Anterior cingulate cortex (tissue), 58 donors: ENCODE data around the gene CDAN1.
"Not testable (repeated sequence)": the region's sequence is repeated elsewhere in the genome, so short reads cannot be mapped to it uniquely, and the experiment has no call there.

Experiments
- DNase-seq, 58 donors: peaks; one replicate each; lab custom pipeline; 2025; lab: John Stamatoyannopoulos, UW

Gene CDAN1

DNA sequence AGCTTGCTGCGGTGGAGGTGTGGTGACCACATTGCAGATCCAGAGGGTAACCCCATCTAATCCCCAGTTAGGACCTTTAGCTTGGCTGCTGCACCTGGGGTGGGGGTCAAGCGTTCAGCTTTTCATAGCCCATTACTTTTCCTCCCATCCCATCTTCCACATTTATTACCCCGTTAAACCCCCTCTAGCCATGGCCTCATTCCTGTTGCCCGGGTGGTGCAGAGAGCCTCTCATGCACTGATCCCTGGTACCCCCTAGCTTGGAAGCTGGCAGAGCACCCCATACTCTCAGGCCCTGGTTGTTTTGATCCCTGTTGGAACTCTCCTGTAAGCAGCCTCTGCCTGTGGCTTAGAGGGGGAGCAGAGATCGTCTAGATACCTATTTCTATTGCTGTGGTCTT lies 20.8 kb downstream of the CDAN1 start:
- DNase-seq: no peak

DNA sequence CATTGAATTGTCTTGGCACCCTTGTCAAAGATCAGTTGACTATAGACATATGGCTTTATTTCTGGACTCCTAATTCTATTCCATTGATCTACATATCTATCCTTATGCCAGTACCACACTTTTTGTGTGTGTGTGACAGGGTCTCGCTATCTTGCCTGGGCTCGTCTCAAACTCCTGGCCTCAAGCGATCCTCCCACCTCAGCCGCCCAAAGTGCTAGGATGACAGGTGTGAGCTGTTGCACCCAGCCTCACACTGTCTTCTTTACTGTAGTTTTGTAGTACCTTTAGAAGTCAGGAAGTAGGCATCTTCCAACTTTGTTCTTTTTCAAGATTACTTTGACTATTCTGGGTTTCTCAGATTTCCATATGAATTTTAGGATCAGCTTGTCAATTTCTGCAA lies 24.3 kb downstream of the CDAN1 start:
- DNase-seq: no peak

DNA sequence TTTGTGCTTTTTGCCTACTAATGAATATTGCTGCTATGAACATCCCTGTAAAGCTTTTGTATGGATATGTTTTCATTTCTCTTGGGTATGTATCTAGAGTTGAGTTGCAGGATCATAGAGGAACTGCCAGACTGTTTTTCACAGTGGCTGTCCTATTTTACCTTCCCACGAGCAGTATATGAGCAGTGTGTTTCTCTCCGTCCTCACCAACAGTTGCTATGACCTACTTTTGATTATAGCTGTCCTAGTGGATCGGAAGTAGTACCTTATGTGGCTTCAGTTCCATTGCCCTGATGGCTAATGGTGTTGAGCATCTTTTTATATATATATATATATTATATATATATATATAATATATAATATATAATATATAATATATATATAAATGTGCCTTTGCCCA lies 25.2 kb downstream of the CDAN1 start:
- DNase-seq: no peak

DNA sequence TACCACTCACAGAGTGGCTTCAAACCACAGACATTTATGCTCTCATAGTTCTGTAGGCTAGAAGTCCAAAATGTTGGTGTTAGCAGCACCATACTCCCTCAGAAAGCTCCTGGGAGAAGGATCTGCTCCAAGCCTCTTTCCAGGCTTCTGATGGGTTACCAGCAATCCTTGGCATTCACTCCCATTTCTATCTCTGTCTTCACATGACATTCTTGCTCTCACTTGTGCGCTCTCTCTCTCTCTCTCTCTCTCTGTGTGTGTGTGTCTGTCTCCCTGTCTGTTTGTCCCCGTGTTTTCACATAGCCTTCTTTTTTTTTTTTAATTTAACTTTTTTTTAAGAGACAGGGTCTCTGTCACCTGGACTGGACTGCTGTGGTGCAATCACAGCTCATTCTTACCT lies 26.3 kb downstream of the CDAN1 start:
- no peak for DNase-seq

DNA sequence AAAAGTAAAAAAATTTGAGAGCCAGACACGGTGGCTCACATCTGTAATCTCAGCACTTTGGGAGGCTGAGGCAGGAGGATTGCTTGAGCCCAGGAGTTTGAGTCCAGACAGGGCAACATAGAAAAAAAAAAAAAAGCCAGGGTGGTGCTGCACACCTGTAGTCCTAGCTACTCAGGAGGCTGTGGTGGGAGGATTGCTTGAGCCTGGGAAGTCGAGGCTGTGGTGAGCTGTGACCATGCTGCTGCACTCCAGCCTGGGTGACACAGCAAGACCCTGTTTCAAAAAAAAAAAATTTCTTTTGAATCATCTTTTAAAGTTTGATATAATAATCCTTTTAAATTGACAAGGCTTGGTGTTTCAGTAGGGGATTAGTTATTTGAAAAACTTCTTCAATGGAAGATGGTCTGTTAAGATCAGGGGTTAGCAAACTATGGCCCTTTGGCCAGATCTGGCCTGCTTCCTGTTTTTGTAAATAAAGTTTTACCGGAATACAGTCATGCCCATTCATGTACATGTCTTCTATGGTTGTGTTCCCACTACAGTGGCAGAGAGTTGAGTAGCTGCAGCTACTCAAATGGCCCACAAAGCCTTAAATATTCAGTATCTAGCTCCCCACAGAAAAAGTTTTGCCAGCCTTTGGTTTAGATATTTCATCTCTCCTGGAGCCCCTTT lies 28.9 kb downstream of the CDAN1 start:
- no peak for DNase-seq

DNA sequence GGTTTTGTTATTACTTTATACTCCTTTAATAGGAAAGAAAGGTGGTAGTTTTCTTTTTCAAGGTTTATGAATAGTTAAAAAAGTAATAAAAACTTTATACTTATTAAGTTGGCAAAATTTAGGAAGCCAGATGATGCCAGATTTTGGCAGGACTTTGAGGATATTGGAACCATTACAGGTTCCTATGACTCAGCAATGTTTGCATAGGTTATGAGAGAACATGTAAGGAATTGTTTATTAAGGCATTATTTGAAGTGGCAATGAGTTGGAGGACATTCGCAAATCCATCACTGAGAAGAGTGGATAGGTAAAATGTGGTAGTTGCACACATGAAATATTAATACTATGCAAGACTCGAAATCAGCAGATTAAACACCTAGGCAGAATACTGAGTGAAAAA lies 29.9 kb downstream of the CDAN1 start:
- DNase-seq: no peak

DNA sequence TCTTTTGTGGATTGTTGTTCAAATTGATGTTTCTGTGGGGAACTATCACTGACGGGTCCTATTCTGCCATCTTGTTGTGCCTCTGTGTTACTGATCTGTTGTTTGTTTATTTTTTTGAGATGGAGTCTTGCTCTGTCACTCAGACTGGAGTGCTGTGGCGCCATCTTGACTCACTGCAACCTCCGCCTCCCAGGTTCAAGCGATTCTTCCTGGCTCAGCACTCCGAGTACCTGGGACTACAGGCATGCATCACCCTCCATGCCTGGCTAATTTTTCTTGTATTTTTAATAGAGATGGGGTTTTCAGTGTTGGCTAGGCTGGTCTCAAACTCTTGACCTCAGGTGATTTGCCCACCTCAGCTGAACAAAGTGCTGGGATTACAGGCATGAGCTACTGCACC lies 31.6 kb downstream of the CDAN1 start:
- DNase-seq: no peak

DNA sequence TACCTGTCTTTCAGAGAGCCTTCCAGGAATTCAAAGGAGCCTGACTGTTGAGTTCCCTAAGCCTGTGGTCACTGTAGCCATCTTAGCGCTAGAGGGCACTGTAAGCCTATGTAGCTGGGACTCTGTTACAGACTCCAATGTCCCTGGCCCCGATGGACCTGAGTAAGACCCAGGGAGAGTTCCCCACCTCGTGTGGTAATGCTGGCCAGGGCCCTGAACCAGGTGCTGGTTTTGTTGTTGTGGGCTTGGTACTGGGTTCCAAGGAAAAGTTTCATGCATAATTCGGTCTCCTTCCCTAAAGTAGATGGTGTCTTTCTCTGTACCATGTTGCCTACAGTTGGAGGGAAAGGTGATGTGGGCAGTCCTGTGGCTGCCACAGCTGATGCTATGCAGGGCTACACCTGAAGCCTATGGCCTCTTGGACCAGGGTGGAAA lies 32.4 kb downstream of the CDAN1 start:
- peak in 39 of 58 donors; percentile 2 to 64 (median 25) for DNase-seq

DNA sequence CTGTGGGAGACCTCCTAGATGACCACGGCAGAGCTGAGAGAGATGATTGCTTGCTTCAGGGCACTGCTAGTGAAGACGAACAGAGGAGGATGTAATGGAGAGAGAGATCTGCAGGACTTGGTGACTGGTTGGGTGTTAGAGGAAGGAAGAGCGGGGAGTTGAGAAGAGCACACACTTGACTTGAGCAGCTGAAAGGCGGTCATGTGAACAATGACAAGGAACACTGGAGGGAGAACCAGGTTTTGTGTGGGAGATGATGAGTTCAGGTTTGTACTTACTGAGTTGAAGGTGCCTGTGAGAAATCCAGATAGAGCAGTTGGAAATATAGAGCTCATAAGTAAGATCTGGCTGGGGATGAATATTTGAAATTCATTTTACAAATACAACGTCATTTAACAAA lies 40.3 kb downstream of the CDAN1 start:
- DNase-seq: no peak

DNA sequence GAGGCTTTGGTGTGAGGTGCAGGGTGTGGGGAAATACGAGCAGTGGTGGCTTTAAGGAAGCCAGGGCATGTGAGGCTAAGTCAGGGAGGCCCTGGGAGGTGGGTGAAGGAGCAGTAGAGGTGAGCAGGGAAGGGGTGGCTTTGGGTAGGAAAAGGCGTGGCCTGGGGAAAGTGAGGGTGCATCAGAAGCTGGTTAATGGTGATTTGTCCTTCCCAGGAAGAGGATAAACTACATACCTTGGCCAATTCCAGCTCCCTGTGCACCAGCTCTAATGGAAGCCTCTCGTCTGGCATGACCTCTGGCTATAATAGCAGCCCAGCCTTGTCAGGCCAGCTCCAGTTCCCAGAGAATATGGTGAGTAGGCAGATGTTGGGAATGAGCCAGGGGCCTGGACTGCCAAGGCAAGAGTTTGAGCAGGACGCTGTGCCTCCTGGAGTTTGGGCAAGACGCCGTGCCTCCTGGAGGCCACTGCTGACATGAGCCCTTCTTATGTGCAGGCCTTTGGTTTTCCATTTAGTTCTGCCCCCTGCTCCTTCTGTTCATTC lies 41.3 kb downstream of the CDAN1 start:
- DNase-seq: peak in 2 of 58 donors; percentile 9 to 15

DNA sequence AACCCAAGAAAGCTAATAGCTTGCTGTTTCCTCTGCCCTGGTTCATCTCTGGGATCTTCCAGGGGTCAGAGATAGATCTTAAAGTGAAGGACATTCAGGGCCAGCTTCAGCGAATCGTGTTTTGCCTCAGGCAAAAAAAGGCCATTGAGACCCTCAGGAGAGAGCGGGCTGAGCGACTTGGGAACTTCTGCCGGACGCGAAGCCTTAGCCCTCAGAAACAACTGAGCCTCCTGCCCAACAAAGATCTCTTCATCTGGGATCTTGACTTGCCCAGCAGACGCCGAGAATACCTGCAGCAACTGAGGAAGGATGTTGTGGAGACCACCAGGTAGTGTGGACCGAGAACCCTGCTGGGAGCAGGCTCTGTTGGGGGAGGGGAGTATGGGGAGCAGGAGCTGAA lies 42.5 kb downstream of the CDAN1 start:
- no peak for DNase-seq

DNA sequence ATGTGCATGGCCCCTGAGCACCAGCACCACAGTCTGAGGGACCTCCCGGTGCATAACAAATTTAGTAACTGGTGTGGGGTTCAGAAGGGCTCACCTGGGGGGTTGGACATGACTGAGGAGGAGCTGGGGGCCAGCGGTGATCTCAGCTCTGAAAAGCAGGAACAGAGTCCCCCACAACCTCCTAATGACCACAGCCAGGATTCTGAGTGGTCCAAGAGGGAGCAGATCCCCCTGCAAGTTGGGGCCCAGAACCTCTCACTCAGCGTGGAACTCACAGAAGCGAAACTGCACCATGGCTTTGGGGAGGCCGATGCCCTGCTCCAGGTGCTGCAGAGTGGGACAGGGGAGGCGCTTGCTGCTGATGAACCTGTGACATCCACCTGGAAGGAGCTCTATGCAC lies 43.0 kb downstream of the CDAN1 start:
- no peak for DNase-seq

DNA sequence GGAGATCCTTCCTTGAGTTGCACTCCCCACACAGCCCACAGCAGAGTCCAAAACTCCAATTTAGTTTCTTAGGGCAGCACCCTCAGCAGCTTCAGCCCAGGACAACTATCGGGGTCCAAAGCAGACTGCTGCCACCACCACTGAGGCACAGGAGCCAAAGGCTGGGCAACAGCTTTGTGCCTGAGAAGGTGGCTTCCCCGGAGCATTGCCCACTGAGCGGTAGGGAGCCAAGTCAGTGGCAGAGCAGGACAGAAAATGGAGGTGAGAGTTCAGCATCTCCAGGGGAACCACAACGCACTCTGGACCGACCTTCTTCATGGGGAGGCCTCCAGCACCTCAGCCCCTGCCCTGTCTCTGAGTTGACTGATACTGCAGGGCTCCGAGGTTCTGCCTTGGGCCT lies 43.4 kb downstream of the CDAN1 start:
- no peak for DNase-seq

DNA sequence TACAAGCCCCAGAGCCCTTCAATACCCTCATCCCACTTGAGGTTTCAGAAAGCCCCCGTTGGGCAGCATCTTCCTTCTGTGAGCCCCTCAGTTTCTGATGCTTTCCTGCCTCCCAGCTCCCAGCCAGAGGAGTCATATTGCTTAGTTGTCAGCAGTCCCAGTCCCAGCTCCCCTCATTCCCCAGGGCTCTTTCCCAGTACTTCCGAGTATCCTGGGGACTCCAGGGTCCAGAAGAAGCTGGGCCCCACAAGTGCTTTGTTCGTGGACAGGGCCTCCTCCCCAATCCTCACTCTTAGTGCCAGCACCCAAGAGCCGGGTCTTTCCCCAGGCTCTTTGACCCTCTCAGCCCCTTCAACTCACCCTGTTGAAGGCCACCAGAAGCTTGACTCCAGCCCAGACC lies 43.9 kb downstream of the CDAN1 start:
- DNase-seq: no peak

DNA sequence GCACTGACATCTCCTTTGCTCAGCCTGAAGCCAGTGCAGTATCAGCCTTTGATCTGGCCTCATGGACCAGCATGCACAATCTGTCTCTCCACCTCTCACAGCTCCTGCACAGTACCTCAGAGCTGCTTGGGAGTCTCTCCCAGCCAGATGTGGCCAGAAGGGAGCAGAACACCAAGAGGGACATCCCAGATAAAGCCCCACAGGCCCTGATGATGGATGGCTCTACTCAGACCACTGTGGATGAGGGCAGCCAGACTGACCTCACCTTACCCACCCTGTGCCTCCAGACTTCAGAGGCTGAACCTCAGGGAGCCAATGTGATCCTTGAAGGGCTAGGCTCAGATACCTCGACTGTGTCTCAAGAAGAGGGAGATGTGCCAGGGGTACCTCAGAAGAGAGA lies 44.4 kb downstream of the CDAN1 start:
- DNase-seq: no peak

DNA sequence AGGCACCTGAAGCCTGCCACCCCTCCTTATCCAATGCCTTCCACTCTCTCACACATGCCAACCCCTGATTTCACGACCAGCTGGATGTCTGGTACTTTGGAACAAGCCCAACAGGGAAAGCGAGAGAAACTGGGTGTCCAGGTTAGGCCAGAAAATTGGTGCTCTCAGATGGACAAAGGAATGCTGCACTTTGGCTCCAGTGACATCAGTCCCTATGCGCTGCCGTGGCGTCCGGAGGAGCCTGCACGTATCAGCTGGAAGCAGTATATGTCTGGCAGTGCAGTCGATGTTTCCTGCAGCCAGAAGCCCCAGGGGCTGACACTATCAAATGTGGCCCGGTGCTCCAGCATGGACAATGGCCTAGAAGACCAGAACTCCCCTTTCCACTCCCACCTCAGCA lies 45.2 kb downstream of the CDAN1 start:
- no peak for DNase-seq

DNA sequence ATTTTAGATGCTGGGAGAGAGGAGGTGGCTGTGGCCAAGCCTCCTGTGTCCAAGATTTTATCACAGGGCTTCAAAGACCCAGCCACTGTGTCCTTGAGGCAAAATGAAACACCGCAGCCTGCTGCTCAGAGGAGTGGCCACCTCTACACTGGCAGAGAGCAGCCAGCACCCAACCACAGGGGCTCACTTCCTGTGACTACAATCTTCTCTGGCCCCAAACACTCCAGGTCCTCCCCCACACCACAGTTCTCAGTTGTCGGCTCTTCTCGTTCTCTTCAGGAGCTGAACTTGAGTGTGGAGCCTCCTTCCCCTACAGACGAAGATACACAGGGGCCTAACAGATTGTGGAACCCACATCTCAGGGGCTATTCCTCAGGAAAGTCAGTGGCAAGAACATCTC lies 45.6 kb downstream of the CDAN1 start:
- DNase-seq: no peak

DNA sequence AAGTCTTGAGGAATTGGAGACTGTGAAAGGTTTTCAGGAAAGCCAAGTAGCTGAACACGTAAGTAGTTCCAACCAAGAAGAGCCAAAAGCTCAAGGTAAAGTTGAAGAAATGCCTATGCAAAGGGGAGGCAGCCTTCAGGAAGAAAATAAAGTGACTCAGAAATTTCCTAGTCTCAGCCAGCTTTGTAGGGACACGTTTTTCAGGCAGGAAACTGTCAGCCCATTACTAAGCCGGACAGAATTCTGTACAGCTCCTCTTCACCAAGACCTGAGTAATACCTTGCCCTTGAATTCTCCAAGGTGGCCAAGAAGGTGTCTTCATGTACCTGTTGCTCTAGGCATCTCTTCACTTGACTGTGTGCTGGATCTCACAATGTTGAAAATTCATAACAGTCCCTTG lies 48.6 kb downstream of the CDAN1 start:
- no peak for DNase-seq

DNA sequence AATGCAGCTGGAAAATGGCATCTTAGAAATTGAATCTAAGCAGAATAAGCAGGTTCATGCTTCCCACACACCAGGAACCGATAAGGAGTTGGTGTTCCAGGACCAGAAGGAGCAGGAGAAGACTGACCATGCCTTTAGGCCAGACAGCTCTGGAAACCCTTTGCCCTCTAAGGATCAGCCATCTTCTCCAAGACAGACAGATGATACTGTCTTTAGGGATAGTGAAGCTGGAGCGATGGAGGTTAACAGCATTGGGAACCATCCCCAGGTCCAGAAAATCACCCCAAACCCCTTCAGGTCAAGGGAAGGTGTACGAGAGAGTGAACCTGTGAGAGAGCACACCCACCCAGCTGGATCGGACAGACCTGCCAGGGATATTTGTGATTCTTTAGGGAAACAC lies 49.2 kb downstream of the CDAN1 start:
- no peak for DNase-seq

DNA sequence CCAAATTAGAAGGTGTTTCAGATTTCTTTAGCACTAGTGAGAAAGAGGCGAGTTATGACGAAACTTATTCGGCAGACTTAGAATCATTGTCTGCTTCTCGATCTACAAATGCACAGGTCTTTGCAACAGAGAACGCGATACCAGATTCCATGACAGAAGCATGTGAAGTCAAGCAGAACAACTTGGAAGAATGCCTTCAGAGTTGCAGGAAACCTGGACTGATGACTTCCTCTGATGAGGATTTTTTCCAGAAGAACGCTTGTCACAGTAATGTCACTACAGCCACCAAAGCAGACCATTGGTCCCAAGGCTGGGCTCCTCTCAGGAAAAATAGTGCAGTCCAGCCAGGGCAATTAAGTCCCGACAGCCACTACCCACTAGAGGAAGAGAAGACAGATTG lies 50.6 kb downstream of the CDAN1 start:
- no peak for DNase-seq

DNA sequence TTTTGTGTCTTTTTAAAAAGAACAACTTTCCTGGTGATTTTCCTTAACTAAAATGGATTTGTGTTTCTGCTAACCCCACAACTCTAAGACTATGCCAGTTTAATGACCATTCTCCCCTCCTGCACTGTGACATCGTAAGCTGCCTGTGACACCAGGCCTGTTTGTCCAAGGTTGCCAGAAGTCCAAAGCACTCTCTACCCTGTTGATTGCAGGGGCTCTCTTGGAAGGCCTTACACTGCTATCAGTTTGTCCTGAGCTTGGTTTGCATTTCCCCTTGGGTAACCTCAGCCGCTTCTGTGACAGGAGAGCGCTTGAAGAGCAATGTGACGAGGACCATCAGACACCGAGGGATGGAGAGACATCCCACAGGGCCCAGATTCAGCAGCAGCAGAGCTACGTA lies 55.8 kb downstream of the CDAN1 start:
- DNase-seq: no peak

DNA sequence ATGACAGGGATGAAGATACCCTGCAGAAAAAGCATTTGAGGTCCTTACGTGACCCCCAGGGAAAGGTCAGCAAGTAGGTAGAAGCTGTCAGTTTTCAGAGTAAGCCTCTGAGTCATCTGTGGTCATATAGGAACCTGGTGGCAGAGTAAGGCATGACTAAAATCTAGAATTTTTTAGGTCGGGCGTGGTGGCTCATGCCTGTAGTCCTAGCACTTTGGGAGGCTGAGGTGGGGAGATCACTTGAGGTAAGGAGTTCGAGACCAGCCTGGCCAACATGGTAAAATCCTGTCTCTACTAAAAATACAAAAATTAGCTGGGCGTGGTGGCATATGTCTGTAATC lies 56.8 kb downstream of the CDAN1 start:
- not testable (repeated sequence) for DNase-seq
